SK-N-SH (cell line): ENCODE measurements around the gene CCDC81. TPM values are rescaled to one million over a fixed set of nuclear protein-coding genes. Genes with fewer than 3 reads are reported as not detected.

Experiments
- CTCF ChIA-PET: fragments of 300-600, 350-600 bp; formaldehyde crosslinking; extraction: SDS; loops from one replicate; lab custom pipeline; 2021; lab: Yijun Ruan, JAX
- POLR2A ChIA-PET: fragments of 350-600 bp; sonication (Branson Sonifier 250); formaldehyde crosslinking; extraction: SDS; loops from one replicate; lab custom pipeline; 2020; ENCODE audit warnings: antibody characterized with exemption, inconsistent platforms; lab: Yijun Ruan, JAX
- DNase-seq: peaks from one replicate; pipeline ENCODE4 v3.0.0; 2012
- H2AFZ ChIP-seq: fragments of 200-600 bp; sonication (generic); 2 replicates; pipeline ENCODE4 v1.8.1; 2016; ENCODE audit warnings: antibody characterized with exemption, mild to moderate bottlenecking, low read depth
- H3F3A ChIP-seq: fragments of 200-600 bp; sonication (generic); replicated peaks from 2 replicates; pipeline ENCODE3; 2016; ENCODE audit warnings: antibody characterized with exemption, mild to moderate bottlenecking; ENCODE audit not compliant: insufficient read depth
- H3K27ac ChIP-seq, 2 experiments: fragments of 200-500 bp in 1 of 2; fragments of 200-600 bp in 1 of 2; sonication (Bioruptor generic) in 1 of 2; sonication (generic), shearing (Covaris generic) in 1 of 2; 2 replicates each; pipeline versions ENCODE4 v1.5.1 to v1.6.1; 2014 to 2016; ENCODE audit warnings: low read depth in 2 of 2, inconsistent platforms in 1 of 2, low read length in 1 of 2, mild to moderate bottlenecking in 1 of 2, mixed read lengths in 1 of 2
- H3K27me3 ChIP-seq: fragments of 200-600 bp; sonication (generic), shearing (Covaris generic); 2 replicates; pipeline ENCODE4 v1.6.1; 2016; ENCODE audit warnings: mixed run types; ENCODE audit not compliant: insufficient read depth
- H3K36me3 ChIP-seq, 2 experiments: fragments of 200-500 bp in 1 of 2; fragments of 200-600 bp in 1 of 2; sonication (Bioruptor generic) in 1 of 2; sonication (generic) in 1 of 2; replicated peaks in 1 of 2; 2 replicates each; pipeline versions ENCODE3 to v1.5.1; 2014 to 2016; ENCODE audit warnings: low read length in 1 of 2, mild to moderate bottlenecking in 1 of 2; ENCODE audit not compliant: insufficient read depth in 2 of 2, control insufficient read depth in 1 of 2
- H3K4me1 ChIP-seq, 2 experiments: fragments of 200-500 bp in 1 of 2; fragments of 200-600 bp in 1 of 2; sonication (Bioruptor generic) in 1 of 2; sonication (generic), shearing (Covaris generic) in 1 of 2; 2 replicates each; pipeline versions ENCODE4 v1.5.1 to v1.6.1; 2014 to 2016; ENCODE audit warnings: low read depth in 1 of 2, low read length in 1 of 2, mixed run types in 1 of 2; ENCODE audit not compliant: insufficient read depth in 2 of 2, control insufficient read depth in 1 of 2
- H3K4me2 ChIP-seq: fragments of 200-600 bp; sonication (generic), shearing (Covaris generic); 2 replicates; pipeline ENCODE4 v1.6.1; 2017; ENCODE audit warnings: mixed run types
- H3K4me3 ChIP-seq, 2 experiments: fragments of 200-500 bp in 1 of 2; fragments of 200-600 bp in 1 of 2; sonication (Bioruptor generic) in 1 of 2; sonication (generic), shearing (Covaris generic) in 1 of 2; 2 replicates each; pipeline versions ENCODE4 v1.5.1 to v1.8.1; 2014 to 2016; ENCODE audit warnings: low read depth in 2 of 2, inconsistent platforms in 1 of 2, low read length in 1 of 2, mild to moderate bottlenecking in 1 of 2, mixed read lengths in 1 of 2, moderate library complexity in 1 of 2
- H3K79me2 ChIP-seq: fragments of 200-600 bp; sonication (generic); 2 replicates; pipeline ENCODE4 v1.8.1; 2017; ENCODE audit warnings: mild to moderate bottlenecking; ENCODE audit not compliant: insufficient read depth
- H3K9ac ChIP-seq: fragments of 200-600 bp; sonication (generic); 2 replicates; pipeline ENCODE4 v1.6.1; 2017; ENCODE audit warnings: mixed run types
- H3K9me2 ChIP-seq: fragments of 200-600 bp; sonication (generic); 2 replicates; pipeline ENCODE4 v1.6.1; 2017; ENCODE audit warnings: mixed run types
- H3K9me3 ChIP-seq: fragments of 200-600 bp; sonication (generic); 2 replicates; pipeline ENCODE4 v1.6.1; 2017; ENCODE audit warnings: mixed run types, mild to moderate bottlenecking, moderate library complexity
- H4K20me1 ChIP-seq: fragments of 200-600 bp; sonication (generic); 2 replicates; pipeline ENCODE4 v1.6.1; 2017; ENCODE audit warnings: mild to moderate bottlenecking, mixed run types; ENCODE audit not compliant: insufficient read depth
- ELF1 ChIP-seq: IDR thresholded peaks from 2 replicates; pipeline ENCODE4 v1.4.0; 2012
- EP300 ChIP-seq, 2 experiments: IDR thresholded peaks; 2 replicates each; pipeline versions ENCODE4 v1.4.0 to v1.6.1; 2012; ENCODE audit warnings: borderline replicate concordance in 1 of 2, low read depth in 1 of 2, low read length in 1 of 2
- EZH2phosphoT487 ChIP-seq: fragments of 200-600 bp; sonication (generic); IDR thresholded peaks from 2 replicates; pipeline ENCODE4 v1.6.1; 2017; ENCODE audit warnings: low read depth, mixed run types, mild to moderate bottlenecking, antibody characterized with exemption, moderate library complexity, borderline replicate concordance
- GABPA ChIP-seq: IDR thresholded peaks from 2 replicates; pipeline ENCODE4 v1.4.0; 2012; ENCODE audit warnings: low read depth, mild to moderate bottlenecking
- GATA2 ChIP-seq: sonication (generic); formaldehyde crosslinking; IDR thresholded peaks from 2 replicates; pipeline ENCODE4 v1.5.0; 2020; ENCODE audit warnings: mild to moderate bottlenecking, missing genetic modification reagents
- JUND ChIP-seq: IDR thresholded peaks from 2 replicates; pipeline ENCODE4 v1.4.0; 2012
- MXI1 ChIP-seq: IDR thresholded peaks from 2 replicates; pipeline ENCODE4 v1.6.1; 2012; ENCODE audit warnings: mild to moderate bottlenecking, low read depth, low read length, improper control_type of control experiment
- NRF1 ChIP-seq: IDR thresholded peaks from 2 replicates; pipeline ENCODE4 v1.6.1; 2012; ENCODE audit warnings: low read depth, mild to moderate bottlenecking, low read length
- RCOR1 ChIP-seq: fragments of 150-350 bp; IDR thresholded peaks from 2 replicates; pipeline ENCODE4 v1.6.1; 2017; ENCODE audit warnings: antibody characterized with exemption, low read length
- SIN3A ChIP-seq: IDR thresholded peaks from 2 replicates; pipeline ENCODE4 v1.6.1; 2012; ENCODE audit warnings: low read depth, mild to moderate bottlenecking, low read length, moderate library complexity, borderline replicate concordance
- TCF12 ChIP-seq: IDR thresholded peaks from 2 replicates; pipeline ENCODE4 v1.4.0; 2012
- USF2 ChIP-seq: fragments of 150-350 bp; IDR thresholded peaks from 2 replicates; pipeline ENCODE4 v1.6.1; 2017; ENCODE audit warnings: antibody characterized with exemption, low read length, low read depth, borderline replicate concordance
- YY1 ChIP-seq: IDR thresholded peaks from 2 replicates; pipeline ENCODE4 v1.4.0; 2012; ENCODE audit warnings: low read depth, mild to moderate bottlenecking
- WGBS: methylation state at CpG from one replicate; pipeline ENCODE4 v1.1.6; 2017; ENCODE audit warnings: low lambda C conversion rate; 5-methylcytosine and 5-hydroxymethylcytosine counted together
- polyA plus RNA-seq, 3 experiments: library from polyadenylated mRNA; depleted of rRNA; stranded (reverse); fragments of >200 nt; gene quantifications; 2 replicates each; pipeline ENCODE4 v1.2.3, GENCODE V29; 2012
- TF ChIP-seq, protein P1 (sequence below): IDR thresholded peaks from 2 replicates; pipeline ENCODE4 v1.4.0; 2012; ENCODE audit warnings: low read depth
- TF ChIP-seq, protein P2 (sequence below): IDR thresholded peaks from 2 replicates; pipeline ENCODE4 v1.6.1; 2012; ENCODE audit warnings: mild to moderate bottlenecking, low read depth, low read length, moderate library complexity

The CCDC81 gene
- polyA plus RNA-seq, 1 of the 3 experiments (the other 2 are of a cell fraction) = 0.49 TPM

GRCh38 chr11:86418513-86418912, 43.8 kb downstream of the CCDC81 start:
- H3K27me3 ChIP-seq = no peaks in the 10 kb centered on the region
- no peak overlapping the region for H3K4me3 ChIP-seq
- H3K79me2 ChIP-seq = no peaks in the 10 kb centered on the region
- ChIA-PET CTCF (interaction anchor here (1.9 kb wide), 1 partner anchor 564 kb away, joined by 4 read pairs; the partner anchor contains the start of gene CCDC83), POLR2A (no interaction called here)
- H2AFZ ChIP-seq = no peak overlapping the region
- no peaks in the 10 kb centered on the region for H3K9me3 ChIP-seq
- no peak overlapping the region for H3K9ac ChIP-seq
- DNase-seq = no peak
- no peaks in the 10 kb centered on the region for H3K9me2 ChIP-seq
- no peaks in the 10 kb centered on the region for H4K20me1 ChIP-seq
- WGBS = 90% methylated on average over 3 of the region's 3 CpGs
- H3K4me2 ChIP-seq = no peak overlapping the region
- H3K27ac ChIP-seq = no peak overlapping the region
- no peaks in the 10 kb centered on the region for H3K36me3 ChIP-seq
- no peak for TF ChIP-seq MXI1
- TF ChIP-seq, protein P1, sequence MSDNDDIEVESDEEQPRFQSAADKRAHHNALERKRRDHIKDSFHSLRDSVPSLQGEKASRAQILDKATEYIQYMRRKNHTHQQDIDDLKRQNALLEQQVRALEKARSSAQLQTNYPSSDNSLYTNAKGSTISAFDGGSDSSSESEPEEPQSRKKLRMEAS = no peak
- no peak for TF ChIP-seq SIN3A
- TF ChIP-seq GABPA = no peak
- no peak for TF ChIP-seq RCOR1
- TF ChIP-seq EZH2phosphoT487 = no peak
- no peak for TF ChIP-seq NRF1
- TF ChIP-seq EP300 (IDR thresholded peaks at IDR 0.05; ENCODE audit: borderline replicate concordance in 1 of 2, low read depth in 1 of 2, low read length in 1 of 2) = no peak
- TF ChIP-seq, protein P2, sequence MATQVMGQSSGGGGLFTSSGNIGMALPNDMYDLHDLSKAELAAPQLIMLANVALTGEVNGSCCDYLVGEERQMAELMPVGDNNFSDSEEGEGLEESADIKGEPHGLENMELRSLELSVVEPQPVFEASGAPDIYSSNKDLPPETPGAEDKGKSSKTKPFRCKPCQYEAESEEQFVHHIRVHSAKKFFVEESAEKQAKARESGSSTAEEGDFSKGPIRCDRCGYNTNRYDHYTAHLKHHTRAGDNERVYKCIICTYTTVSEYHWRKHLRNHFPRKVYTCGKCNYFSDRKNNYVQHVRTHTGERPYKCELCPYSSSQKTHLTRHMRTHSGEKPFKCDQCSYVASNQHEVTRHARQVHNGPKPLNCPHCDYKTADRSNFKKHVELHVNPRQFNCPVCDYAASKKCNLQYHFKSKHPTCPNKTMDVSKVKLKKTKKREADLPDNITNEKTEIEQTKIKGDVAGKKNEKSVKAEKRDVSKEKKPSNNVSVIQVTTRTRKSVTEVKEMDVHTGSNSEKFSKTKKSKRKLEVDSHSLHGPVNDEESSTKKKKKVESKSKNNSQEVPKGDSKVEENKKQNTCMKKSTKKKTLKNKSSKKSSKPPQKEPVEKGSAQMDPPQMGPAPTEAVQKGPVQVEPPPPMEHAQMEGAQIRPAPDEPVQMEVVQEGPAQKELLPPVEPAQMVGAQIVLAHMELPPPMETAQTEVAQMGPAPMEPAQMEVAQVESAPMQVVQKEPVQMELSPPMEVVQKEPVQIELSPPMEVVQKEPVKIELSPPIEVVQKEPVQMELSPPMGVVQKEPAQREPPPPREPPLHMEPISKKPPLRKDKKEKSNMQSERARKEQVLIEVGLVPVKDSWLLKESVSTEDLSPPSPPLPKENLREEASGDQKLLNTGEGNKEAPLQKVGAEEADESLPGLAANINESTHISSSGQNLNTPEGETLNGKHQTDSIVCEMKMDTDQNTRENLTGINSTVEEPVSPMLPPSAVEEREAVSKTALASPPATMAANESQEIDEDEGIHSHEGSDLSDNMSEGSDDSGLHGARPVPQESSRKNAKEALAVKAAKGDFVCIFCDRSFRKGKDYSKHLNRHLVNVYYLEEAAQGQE = no peak
- no peak for TF ChIP-seq YY1
- no peak for TF ChIP-seq JUND
- TF ChIP-seq TCF12 = no peak
- TF ChIP-seq ELF1 = no peak
- TF ChIP-seq GATA2 = no peak
- no peak for TF ChIP-seq USF2
- TF ChIP-seq, all 33 proteins: peak for 0
- no peaks in the 10 kb centered on the region for H3F3A ChIP-seq
- H3K4me1 ChIP-seq = no peaks in the 10 kb centered on the region
